GM11168 (cell line): ENCODE results near the gene OSER1.
"Not testable (repeated sequence)": the region's sequence is repeated elsewhere in the genome, so short reads cannot be mapped to it uniquely, and the experiment has no call there.

Experiments
- in situ Hi-C: fragments of 300-500 bp; cut with MboI; formaldehyde crosslinking; loops from one replicate; pipeline ENCODE4 v1.12.0; 2022; ENCODE audit warnings: low sequenced_read_pairs; ENCODE audit not compliant: unreplicated experiment

Gene OSER1

GRCh38 chr20:44210406-44211176, at the start of gene OSER1:
OSER1 (minus strand) TSS chr20:44210771; CDS start chr20:44206957, 3,814 bp downstream.
- in situ Hi-C loops = loop anchor here (25.0 kb wide), 1 partner anchor 427 kb away; no protein-coding TSS in a partner anchor

DNA sequence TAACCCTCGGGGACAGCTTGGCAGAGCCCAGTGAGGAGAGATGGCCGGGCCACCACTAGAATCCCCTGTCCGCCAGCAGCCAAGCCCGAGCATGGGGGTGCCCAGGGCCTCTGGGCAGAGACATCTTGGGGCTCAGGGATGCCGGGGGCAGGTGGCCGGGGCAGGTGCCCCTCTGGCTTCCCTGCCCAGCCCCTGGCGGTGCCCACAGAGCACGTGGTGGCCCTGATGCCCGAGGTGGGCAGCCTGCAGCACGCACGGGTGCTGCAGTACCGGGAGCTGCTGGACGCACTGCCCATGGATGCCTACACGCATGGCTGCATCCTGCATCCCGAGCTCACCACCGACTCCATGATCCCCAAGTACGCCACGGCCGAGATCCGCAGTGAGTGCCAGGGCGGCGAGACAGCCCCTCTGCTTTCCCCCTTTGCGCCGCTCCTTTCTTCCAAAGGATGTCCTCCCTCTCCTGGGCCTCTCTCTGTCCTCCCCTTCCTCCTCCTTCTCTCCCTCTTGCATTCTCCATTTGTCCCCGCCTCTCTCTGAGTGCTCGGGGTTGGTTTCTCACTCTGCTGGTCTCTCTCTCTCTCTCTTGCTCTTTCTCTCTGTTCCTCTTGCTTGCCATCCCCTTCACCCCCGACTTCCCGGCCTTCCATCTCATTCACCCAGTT, 47.8 kb upstream of the OSER1 start:
- in situ Hi-C loops = no loop called here

DNA sequence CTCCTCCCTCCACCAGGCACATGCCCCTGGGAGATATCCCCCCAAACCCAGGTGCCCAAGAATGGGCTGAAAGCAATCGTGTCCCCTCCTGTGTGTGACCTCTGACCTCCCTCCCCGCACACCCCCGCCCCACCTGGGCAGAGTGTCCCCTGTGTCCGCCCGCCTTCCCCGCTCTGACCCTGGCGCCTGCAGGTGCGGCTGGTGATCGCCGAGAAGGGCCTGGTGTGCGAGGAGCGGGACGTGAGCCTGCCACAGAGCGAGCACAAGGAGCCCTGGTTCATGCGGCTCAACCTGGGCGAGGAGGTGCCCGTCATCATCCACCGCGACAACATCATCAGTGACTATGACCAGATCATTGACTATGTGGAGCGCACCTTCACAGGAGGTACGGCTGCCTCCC, 46.4 kb upstream of the OSER1 start:
- in situ Hi-C loops = no loop called here

- in situ Hi-C loops = no loop called here
Measured at GRCh38 chr20:44255942-44256341, 45.4 kb upstream of the OSER1 start.

- in situ Hi-C loops = no loop called here
Measured at GRCh38 chr20:44254073-44254472, 43.5 kb upstream of the OSER1 start.

- in situ Hi-C loops = no loop called here
Measured at GRCh38 chr20:44253528-44253927, 43.0 kb upstream of the OSER1 start.

- in situ Hi-C loops = no loop called here
Measured at GRCh38 chr20:44251284-44251683, 40.7 kb upstream of the OSER1 start.

DNA sequence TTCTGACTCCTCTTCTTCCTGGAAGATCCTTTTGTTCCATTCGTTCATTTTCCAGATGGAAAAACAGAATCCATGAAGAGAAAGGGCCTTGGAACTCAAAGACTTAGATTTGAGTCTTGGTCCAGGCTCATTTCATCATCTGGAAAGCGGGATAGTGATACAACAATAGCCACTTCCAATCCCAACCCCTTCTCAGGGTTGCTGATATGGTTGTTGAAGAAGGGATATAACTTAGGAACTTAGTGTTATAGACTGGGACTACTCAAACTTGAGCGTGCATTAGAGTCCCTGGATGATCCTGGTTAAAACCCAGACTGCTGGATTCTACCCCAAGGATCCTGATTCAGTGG, 37.8 kb upstream of the OSER1 start:
- in situ Hi-C loops = no loop called here

DNA sequence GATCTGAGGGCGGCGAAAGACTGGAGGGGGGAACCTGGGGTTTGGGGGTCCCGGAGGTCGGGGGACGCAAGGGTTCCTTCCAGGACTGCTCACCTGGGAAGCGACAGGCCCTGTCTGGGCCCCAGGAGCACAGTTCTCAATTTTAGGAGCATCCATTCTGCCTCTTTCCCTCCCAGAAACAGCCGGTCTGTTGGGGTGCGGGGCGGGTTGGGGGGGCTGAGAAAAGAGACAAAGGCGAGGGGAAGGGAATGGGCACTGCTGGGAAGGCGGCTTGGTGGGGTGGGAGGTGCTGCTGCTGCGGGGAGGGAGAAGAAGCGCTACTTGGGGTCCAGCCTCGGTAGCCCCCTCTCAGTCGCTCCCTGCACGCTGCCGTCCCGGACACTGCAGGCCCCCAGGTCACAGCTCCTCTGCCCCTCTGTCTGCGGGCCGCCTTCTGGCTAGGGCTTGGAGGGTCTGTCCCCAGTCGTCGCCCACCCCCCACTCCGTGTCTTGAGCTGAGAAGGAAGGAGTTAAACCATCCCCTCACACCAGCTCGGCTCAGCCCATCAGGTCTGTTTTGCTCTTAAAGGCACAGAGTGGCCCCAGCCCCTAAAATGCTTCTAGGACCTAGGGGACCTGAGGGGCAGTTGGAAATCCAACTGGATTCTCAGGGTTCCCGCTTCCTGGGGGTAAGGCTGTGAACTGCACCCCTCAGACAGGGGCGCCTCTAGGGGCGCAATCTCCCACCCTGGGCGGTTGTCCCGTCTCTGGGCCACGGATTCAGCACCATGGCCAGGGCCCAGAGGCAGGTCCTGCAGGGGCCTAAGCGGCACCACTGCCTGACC, 37.2 kb upstream of the OSER1 start:
- in situ Hi-C loops = no loop called here

GRCh38 chr20:44247131-44247571, 36.6 kb upstream of the OSER1 start, which contains the start of gene GDAP1L1:
GDAP1L1 (plus strand) TSS chr20:44247308; CDS start chr20:44247335, 27 bp downstream.
- in situ Hi-C loops = no loop called here

DNA sequence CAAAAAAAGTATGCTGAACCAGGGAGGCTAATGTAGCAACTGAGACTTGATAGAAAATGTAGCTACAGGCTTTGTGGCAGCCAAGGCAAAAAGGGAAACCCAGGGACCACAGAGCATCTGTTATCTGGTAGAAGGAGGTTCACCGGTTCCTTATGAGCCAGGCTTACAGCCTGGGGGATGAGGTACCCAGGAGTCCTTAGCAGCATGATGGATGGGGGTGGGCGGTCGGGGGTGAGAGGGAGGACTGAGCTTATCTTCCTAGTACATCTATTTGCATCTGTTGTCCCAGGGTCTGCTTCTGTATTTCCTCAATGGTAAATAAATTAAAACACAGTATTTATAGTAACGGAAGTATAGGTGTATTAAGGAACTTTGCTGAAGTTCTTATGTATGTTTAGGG, 35.4 kb upstream of the OSER1 start:
- in situ Hi-C loops = no loop called here

DNA sequence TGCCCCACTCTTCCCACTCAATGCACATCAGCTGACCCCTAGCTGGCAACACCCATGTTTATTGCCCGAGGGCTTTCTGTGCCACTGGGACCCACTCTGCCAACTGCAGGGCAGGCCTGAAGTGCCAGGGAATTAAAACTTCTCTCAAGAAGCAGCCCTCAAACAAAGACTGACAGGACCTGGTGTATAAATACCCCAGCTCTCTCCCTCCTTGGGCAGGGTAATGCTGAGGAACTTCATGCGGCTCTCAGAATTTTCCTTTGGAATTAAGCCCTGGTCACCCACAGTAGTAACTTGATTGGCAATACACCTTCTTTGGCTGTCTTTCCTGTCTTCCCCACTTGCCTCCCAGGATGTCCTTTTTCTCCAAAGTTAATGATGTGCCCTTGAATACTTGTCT, 31.2 kb upstream of the OSER1 start:
- in situ Hi-C loops = no loop called here

DNA sequence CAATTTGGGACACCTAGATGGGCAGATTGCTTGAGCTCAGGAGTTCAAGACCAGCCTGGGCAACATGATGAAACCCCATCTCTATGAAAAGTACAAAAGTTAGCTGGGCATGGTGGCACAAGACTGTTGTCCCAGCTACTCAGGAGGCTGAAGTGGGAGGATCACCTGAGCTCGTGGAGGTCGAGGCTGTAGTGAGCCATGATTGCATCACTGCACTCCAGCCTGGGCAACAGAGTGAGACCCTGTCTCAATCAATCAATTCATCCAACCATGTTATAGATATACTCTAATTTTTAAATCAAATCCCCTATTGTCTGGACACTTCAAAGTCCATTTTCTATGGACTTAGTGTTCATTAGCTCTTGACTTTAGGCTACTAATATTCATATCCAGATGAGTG, 26.3 kb upstream of the OSER1 start:
- in situ Hi-C loops = not testable (repeated sequence)

DNA sequence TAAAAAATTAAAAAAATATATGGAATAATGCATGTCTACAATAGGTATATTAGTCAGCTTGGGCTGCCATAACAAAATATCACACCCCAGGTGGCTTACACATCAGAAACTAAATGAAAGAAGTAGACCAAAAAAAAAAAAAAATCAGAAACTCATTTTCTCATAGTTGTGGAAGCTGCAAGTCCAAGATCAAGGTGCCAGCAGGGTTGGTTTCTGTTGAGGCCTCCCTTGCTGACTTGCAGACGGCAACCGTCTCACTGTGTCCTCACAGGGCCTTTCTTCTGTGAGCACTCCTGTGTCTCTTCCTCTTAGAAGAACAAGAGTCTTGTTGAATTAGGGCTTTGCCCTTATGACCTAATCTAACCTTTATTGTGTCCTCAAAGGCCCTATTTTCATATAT, 25.1 kb upstream of the OSER1 start:
- in situ Hi-C loops = no loop called here

DNA sequence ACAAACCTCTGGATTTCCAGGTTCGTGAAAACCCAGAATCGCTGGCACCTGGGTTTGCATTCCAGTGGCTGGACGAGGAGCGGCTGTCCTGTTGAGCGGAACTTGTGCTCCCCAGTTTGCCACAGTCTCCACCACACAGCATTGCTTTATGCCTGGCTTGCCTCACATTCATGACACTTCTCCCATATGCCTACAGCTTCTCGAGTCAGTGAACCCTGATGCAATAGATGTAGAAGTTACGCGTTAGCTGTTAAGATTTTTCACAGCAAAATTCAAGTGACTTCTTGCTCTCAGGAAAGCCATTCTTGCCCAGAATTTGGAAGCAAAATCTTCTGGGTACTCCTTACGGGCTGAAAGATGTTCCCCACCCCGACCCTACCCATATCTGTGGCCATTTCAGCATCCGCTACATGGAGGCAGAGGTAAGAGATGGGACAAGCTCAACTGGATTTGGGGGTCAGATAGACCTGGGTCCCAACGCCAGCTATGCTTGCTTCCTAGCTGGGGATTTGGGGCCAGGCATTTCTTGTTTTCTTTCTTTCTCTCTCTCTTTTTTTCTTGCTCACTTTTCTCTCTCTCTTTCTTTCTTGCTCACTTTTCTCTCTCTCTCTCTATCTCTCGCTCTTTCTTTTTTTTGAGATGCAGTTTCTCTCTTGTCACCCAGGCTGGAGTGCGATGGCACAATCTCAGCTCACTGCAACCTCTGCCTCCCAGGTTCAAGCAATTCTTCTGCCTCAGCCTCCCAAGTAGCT, 24.2 kb upstream of the OSER1 start:
- in situ Hi-C loops = no loop called here

- in situ Hi-C loops = no loop called here
Measured at GRCh38 chr20:44233436-44234016, 23.0 kb upstream of the OSER1 start.

GRCh38 chr20:44232469-44232856, 21.9 kb upstream of the OSER1 start:
- in situ Hi-C loops = not testable (repeated sequence)

GRCh38 chr20:44231713-44232468, 21.3 kb upstream of the OSER1 start:
- in situ Hi-C loops = no loop called here

DNA sequence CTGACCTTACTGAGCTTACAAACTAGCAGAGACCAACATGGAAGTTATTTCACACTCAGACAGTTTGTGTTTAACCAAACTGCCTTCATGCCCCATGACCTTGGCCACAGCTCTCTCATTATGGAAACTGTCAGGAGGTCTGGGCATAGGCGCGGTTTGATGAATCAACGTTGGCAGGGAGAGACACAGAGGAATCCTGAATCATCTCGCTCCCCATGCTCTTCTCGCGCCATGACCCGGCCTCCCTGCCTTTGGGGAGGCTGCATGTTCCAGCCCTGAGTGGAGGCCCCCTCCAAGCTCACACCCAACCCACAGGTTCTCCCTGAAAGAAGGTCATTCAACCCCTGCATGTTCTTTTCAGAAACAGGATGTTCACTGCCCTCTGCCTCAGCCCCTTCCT, 20.6 kb upstream of the OSER1 start:
- in situ Hi-C loops = no loop called here
